PC-9 (cell line): Measurements from ENCODE around the gene CR1. TPM values are rescaled to one million over a fixed set of nuclear protein-coding genes. Genes with fewer than 3 reads are reported as not detected.
"Not testable (repeated sequence)": the region's sequence is repeated elsewhere in the genome, so short reads cannot be mapped to it uniquely, and the experiment has no call there.

Experiments
- BruUV-seq: library from RNA; stranded (reverse); fragments of 400-500 nt; replicated peaks from 2 replicates; lab custom pipeline; 2021; lab: Mats Ljungman, UMichigan
- CTCF ChIA-PET: fragments of 300-600 bp; sonication (Branson Sonifier 250); formaldehyde crosslinking; loops from one replicate; lab custom pipeline; 2022; ENCODE audit warnings: antibody characterized with exemption; lab: Charles Lee
- POLR2A ChIA-PET: fragments of 300-600 bp; sonication (Branson Sonifier 250); formaldehyde crosslinking; loops from one replicate; lab custom pipeline; 2022; ENCODE audit warnings: antibody characterized with exemption; ENCODE audit not compliant: unreplicated experiment; lab: Charles Lee
- DNase-seq, 2 experiments: peaks; one replicate each; pipeline versions ENCODE4 v3.0.0 to v3.0.0-alpha.2; 2015 to 2022; ENCODE audit warnings: mixed read lengths in 1 of 2
- H2AFZ ChIP-seq: fragments of 200-600 bp; sonication (generic); 2 replicates; pipeline ENCODE4 v1.8.1; 2017; ENCODE audit warnings: antibody characterized with exemption
- H3F3A ChIP-seq: fragments of 200-600 bp; sonication (generic); 2 replicates; pipeline ENCODE4 v1.8.1; 2017; ENCODE audit warnings: antibody characterized with exemption, mild to moderate bottlenecking, low read depth; ENCODE audit not compliant: insufficient read depth
- H3K27ac ChIP-seq: fragments of 200-600 bp; sonication (generic); 2 replicates; pipeline ENCODE4 v1.6.1; 2016; ENCODE audit warnings: mixed run types
- H3K27me3 ChIP-seq: fragments of 200-600 bp; sonication (generic); 2 replicates; pipeline ENCODE4 v1.6.1; 2016; ENCODE audit warnings: low read depth, mixed run types; ENCODE audit not compliant: insufficient read depth
- H3K36me3 ChIP-seq: fragments of 200-600 bp; sonication (generic); 2 replicates; pipeline ENCODE4 v1.6.1; 2016; ENCODE audit warnings: low read depth, mixed run types
- H3K4me1 ChIP-seq: fragments of 200-600 bp; sonication (generic); replicated peaks from 2 replicates; pipeline ENCODE4 v1.6.1; 2016; ENCODE audit warnings: mixed run types; ENCODE audit not compliant: insufficient read depth
- H3K4me2 ChIP-seq: fragments of 200-600 bp; sonication (generic); 2 replicates; pipeline ENCODE4 v1.6.1; 2017; ENCODE audit warnings: mixed run types
- H3K4me3 ChIP-seq: fragments of 200-600 bp; sonication (generic); 2 replicates; pipeline ENCODE4 v1.6.1; 2016; ENCODE audit warnings: mixed run types
- H3K79me2 ChIP-seq: fragments of 200-600 bp; sonication (generic); 2 replicates; pipeline ENCODE4 v1.6.1; 2017; ENCODE audit warnings: low read depth, mixed run types
- H3K9me2 ChIP-seq: fragments of 200-600 bp; sonication (generic); 2 replicates; pipeline ENCODE4 v1.8.1; 2017; ENCODE audit warnings: mild to moderate bottlenecking; ENCODE audit not compliant: insufficient read depth
- H3K9me3 ChIP-seq: fragments of 200-600 bp; sonication (generic); 2 replicates; pipeline ENCODE4 v1.8.1; 2016; ENCODE audit warnings: low read depth; ENCODE audit not compliant: insufficient read depth
- H4K20me1 ChIP-seq: fragments of 200-600 bp; sonication (generic); 2 replicates; pipeline ENCODE4 v1.8.1; 2017; ENCODE audit not compliant: insufficient read depth
- EZH2 ChIP-seq: fragments of 200-600 bp; sonication (generic); IDR thresholded peaks from 2 replicates; pipeline ENCODE4 v1.8.0; 2017; ENCODE audit warnings: antibody characterized with exemption, low read depth
- intact Hi-C: fragments of 100-400 bp; cut with micrococcal nuclease; formaldehyde crosslinking; loops from one replicate; pipeline ENCODE4 v1.10.0; 2022; ENCODE audit not compliant: unreplicated experiment
- total RNA-seq: library from RNA; stranded (reverse); gene quantifications from 2 replicates; pipeline ENCODE4 v1.2.3, GENCODE V29; 2021
- TF ChIP-seq, protein P1 (sequence below): fragments of 200-600 bp; sonication (generic); conservative IDR thresholded peaks from 2 replicates; pipeline ENCODE4 v1.6.1; 2017; ENCODE audit warnings: mixed run types, antibody characterized with exemption, mild to moderate bottlenecking, moderate library complexity

CR1 gene
- total RNA-seq, 1 experiment from 2014 or later = not detected

DNA sequence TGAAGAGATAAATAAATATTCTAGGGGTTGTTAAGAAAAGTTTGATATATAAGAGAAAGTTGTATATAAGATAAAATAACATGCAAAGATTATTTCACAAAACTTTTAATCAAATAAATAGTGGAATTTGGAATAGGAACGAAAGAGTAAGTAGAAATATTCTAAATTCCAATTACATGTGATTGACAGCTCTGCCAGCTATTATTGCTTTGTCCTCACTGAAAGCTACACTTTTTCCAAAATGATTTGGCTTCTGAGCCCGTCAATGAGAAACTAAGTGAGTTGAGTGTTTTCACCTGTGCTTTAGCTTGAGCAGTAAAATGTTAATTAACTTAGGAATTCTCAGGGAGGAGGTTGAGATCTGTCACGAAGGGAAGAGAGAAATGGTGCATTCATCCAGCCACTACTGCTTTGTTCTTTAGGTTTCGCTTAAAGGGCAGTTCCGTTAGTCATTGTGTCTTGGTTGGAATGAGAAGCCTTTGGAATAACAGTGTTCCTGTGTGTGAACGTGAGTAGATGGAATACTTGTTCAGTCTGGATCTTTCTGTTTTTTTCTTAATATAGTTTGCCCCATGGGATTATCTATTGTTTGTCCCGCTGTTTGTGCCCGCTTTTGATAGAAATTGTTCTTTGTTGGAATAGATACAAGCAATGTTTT, 85.7 kb downstream of the CR1 start:
- no peak overlapping the region for H3K4me2 ChIP-seq
- no peak for TF ChIP-seq EZH2
- H3K27ac ChIP-seq = no peak overlapping the region
- no peak overlapping the region for H3K4me3 ChIP-seq
- H3K79me2 ChIP-seq = no peaks in the 10 kb centered on the region
- no peaks in the 10 kb centered on the region for H4K20me1 ChIP-seq
- H3K27me3 ChIP-seq = no peaks in the 10 kb centered on the region
- DNase-seq = no peak
- intact Hi-C loops = no loop called here
- ChIA-PET POLR2A (no interaction called here), CTCF (no interaction called here)
- H2AFZ ChIP-seq = no peak overlapping the region
- no peaks in the 10 kb centered on the region for H3K9me2 ChIP-seq
- BruUV-seq = no TSS peak
- no peaks in the 10 kb centered on the region for H3K36me3 ChIP-seq
- no peaks in the 10 kb centered on the region for H3F3A ChIP-seq
- no peaks in the 10 kb centered on the region for H3K9me3 ChIP-seq
- H3K4me1 ChIP-seq = no peaks in the 10 kb centered on the region

DNA sequence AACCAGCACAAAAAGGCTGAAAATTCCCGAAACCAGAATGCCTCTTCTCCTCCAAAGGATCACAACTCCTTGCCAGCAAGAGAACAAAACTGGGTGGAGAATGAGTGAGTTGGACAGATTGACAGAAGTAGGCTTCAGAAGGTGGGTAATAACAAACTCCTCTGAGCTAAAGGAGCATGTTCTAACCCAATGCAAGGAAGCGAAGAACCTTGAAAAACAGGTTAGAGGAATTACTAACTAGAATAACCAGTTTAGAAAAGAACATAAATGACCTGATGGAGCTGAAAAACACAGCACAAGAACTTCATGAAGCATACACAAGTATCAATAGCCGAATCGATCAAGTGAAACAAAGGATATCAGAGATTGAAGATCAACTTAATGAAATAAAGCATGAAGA, 93.5 kb downstream of the CR1 start:
- H3K36me3 ChIP-seq, H3F3A ChIP-seq, DNase-seq, H3K27me3 ChIP-seq, BruUV-seq, intact Hi-C loops, H3K27ac ChIP-seq, POLR2A ChIA-PET, H3K4me3 ChIP-seq, H2AFZ ChIP-seq, H3K4me2 ChIP-seq, CTCF ChIA-PET, H3K9me2 ChIP-seq, H3K4me1 ChIP-seq, H3K9me3 ChIP-seq, H3K79me2 ChIP-seq, H4K20me1 ChIP-seq: not testable (repeated sequence)

DNA sequence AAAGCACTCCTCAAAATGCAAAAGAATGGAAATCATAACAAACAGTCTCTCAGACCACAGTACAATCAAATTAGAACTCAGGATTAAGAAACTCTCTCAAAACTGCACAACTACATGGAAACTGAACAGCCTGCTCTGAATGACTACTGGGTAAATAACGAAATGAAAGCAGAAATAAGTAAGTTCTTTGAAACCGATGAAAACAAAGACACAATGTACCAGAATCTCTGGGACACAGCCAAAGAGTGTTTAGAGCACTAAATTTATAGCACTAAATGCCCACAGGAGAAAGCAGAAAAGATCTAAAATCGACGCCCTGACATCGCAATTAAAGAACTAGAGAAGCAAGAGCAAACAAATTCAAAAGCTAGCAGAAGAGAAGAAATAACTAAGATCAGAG, 95.2 kb downstream of the CR1 start:
- POLR2A ChIA-PET, H3F3A ChIP-seq, H3K4me1 ChIP-seq, H3K27ac ChIP-seq, H2AFZ ChIP-seq, DNase-seq, H3K4me2 ChIP-seq, H4K20me1 ChIP-seq, H3K79me2 ChIP-seq, intact Hi-C loops, H3K36me3 ChIP-seq, CTCF ChIA-PET, H3K9me3 ChIP-seq, H3K4me3 ChIP-seq, H3K27me3 ChIP-seq, BruUV-seq, H3K9me2 ChIP-seq: not testable (repeated sequence)

DNA sequence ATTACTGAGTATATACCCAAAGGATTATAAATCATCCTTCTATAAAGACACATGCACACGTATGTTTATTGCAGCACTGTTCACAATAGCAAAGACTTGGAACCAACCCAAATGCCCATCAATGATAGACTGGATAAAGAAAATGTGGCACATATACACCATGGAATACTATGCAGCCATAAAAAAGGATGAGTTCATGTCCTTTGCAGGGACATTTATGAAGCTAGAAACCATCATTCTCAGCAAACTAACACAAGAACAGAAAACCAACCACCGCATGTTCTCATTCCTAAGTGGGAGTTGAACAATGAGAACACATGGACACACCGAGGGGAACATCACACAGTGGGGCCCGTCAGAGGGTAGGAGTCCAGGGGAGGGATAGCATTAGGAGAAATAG, 98.1 kb downstream of the CR1 start:
- H3K4me2 ChIP-seq, H3K27me3 ChIP-seq, H3F3A ChIP-seq, POLR2A ChIA-PET, BruUV-seq, DNase-seq, H3K4me1 ChIP-seq, intact Hi-C loops, CTCF ChIA-PET, H3K36me3 ChIP-seq, H3K9me2 ChIP-seq, H4K20me1 ChIP-seq, H3K9me3 ChIP-seq, H3K27ac ChIP-seq, H2AFZ ChIP-seq, H3K79me2 ChIP-seq, H3K4me3 ChIP-seq: not testable (repeated sequence)

DNA sequence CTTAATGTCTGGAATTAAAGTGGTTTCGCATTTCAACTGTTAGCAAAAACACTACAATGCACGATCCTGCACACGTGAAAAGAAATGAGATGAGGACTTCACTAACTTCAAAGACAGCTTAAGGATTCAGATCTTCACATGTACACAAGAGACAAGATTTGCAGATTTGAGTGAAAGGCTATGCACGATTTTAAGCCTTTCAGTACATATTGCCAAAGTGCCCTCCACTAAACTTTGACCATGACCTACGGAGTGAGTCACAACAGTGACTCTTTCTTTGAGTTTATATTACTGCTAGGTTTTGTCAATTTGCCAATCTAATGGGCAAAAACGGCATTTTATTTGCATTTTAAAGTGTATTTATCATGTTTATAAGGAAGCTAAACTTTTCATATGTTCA, 107.8 kb downstream of the CR1 start:
- H3K27ac ChIP-seq = no peak overlapping the region
- no peaks in the 10 kb centered on the region for H3K9me3 ChIP-seq
- no peaks in the 10 kb centered on the region for H3K4me1 ChIP-seq
- no peak overlapping the region for H3K4me3 ChIP-seq
- no peaks in the 10 kb centered on the region for H3K79me2 ChIP-seq
- no peaks in the 10 kb centered on the region for H3K36me3 ChIP-seq
- POLR2A ChIA-PET = no interaction called here
- TF ChIP-seq, protein P1, sequence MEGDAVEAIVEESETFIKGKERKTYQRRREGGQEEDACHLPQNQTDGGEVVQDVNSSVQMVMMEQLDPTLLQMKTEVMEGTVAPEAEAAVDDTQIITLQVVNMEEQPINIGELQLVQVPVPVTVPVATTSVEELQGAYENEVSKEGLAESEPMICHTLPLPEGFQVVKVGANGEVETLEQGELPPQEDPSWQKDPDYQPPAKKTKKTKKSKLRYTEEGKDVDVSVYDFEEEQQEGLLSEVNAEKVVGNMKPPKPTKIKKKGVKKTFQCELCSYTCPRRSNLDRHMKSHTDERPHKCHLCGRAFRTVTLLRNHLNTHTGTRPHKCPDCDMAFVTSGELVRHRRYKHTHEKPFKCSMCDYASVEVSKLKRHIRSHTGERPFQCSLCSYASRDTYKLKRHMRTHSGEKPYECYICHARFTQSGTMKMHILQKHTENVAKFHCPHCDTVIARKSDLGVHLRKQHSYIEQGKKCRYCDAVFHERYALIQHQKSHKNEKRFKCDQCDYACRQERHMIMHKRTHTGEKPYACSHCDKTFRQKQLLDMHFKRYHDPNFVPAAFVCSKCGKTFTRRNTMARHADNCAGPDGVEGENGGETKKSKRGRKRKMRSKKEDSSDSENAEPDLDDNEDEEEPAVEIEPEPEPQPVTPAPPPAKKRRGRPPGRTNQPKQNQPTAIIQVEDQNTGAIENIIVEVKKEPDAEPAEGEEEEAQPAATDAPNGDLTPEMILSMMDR = no peak
- TF ChIP-seq EZH2 = no peak
- 0 out of 2 replicates have a peak overlapping the region, but pooled peaks have one; percentile 31 for H2AFZ ChIP-seq
- no TSS peak for BruUV-seq
- no peaks in the 10 kb centered on the region; the same call in 1 of the 2 replicates for H3K9me2 ChIP-seq
- intact Hi-C loops = no loop called here
- H4K20me1 ChIP-seq = no peaks in the 10 kb centered on the region
- no peak overlapping the region for H3K4me2 ChIP-seq
- no peak for DNase-seq
- no peaks in the 10 kb centered on the region for H3F3A ChIP-seq
- CTCF ChIA-PET = no interaction called here
- no peaks in the 10 kb centered on the region for H3K27me3 ChIP-seq
